ENCODE results near the gene FRMD8.
"Not testable (repeated sequence)": the region's sequence is repeated elsewhere in the genome, so short reads cannot be mapped to it uniquely, and the experiment has no call there.

FRMD8 gene

DNA sequence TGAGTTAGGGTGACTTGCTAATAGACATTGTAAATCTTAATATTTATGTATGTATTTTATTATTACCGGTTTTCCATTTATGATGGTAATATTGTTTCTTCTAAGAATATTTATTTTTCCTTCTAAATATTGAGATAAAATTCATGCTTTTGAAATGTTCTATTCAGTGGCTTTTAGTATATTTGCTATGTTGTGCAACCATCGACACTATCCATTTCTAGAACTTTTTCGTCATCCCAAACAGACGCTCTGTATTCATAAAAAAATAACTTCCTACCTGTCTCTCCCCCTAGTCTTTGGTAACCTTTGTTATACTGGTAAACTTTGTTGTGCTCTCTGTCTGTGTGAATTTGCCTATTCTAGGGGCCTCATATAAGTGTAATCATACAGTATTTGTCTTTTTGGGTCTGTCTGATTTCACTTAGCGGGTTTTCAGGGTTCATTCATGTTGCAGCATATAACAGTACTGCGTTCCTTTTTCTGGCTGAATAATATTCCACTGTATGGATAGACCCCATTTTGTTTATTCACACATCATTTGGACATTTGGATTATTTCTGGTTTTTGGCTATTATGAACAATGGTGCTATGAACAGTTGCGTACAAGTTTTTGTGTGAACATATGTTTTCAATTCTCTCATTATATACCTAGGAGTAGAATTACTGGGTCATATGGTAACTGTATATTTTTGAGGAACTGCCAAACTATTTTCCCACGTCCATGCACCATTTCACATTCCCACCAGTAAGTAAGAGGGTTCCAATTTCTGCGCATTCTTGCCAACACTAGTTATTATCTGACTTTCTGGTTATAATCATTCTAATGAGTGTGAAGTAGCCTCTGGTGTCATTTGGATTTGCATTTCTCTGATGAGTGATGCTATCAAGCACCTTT lies 52.1 kb downstream of the FRMD8 start:
- no peak for DNase-seq

DNA sequence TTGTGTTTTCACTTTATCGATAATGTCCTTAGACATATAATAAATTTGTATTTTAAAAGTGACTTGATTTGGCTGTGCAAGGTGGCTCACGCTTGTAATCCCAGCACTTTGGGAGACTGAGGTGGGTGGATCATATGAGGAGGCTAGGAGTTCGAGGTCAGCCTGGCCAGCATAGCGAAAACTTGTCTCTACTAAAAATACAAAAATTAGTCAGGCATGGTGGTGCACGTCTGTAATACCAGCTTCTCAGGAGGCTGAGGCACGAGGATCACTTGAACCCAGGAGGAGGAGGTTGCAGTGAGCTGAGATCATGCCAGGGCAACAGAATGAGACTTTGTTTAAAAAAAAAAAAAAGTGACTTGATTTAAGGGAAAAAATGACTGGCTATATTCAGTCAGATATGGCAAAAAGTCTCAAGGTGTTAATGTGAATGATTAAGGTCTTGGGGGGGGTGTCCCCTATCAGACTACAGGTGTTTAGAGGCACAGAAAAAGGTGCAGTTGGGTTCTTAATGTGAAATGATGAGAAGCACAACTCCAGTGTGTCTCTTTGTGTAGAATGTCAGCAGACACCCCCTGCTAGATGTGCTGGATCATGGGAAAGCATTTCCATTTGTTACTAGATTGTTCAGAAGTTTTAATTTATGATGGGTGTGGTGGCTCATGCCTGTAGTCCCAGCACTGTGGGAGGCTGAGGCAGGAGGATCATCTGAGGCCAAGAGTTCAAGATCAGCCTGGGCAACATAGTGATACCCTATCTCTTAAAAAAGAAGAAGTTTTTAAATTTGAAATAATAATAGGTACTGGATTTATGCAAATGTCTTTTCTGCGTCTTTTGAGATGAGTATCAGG lies 53.1 kb downstream of the FRMD8 start:
- no peak for DNase-seq

DNA sequence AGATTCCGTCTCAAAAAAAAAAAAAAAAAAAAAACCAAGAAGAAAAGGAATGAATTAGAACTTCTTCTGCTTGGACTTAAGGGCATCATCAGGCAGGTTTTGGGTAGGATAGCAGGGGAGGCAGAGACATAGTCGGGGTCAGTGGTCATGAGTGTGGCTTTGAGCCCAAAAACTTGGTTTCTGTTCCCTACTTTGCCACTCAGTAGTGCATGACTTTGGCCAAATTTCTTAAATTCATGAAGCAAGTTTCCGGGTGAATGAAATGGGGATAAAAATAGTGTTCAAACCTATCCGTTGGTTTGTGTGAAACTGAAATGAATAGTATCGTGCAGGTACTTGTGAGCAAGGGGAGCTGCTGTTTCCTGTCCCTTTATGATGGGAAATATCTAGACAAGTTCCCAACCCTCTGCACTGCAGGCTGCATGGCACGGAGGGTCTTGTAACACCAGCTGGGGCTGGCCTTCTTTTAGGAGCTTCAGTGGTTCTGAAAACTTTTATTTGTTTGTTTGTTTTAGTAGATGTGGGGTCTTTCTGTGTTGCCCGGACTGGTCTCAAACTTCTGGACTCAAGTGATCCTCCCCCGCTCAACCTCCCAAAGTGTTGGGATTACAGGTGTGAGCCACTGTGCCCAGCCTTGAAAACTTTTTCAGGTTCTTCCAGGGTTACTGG lies 54.5 kb downstream of the FRMD8 start:
- peak; percentile 73 for DNase-seq

DNA sequence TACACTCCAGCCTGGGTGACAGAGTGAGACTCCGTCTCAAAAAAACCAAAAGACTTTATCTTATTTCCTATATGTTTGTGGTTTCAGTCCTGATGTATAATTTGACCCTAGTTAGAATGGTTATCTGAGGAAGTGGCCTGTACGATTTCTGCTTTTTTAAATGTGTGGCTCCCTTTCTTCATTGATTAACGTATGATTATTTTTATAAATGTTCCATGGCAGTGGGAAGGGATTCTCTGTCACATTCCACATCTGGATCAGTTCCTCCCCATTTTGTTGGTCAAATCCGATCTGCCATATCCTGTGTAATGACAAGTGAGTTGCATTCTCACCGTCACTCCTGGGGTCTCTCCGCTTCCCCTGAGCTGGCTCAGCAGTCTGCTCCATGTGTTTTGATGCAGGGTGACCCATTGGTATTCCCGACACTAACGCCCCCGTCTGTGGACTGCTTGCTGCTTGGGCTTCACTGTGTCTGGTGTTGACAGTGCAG lies 56.5 kb downstream of the FRMD8 start:
- no peak for DNase-seq

DNA sequence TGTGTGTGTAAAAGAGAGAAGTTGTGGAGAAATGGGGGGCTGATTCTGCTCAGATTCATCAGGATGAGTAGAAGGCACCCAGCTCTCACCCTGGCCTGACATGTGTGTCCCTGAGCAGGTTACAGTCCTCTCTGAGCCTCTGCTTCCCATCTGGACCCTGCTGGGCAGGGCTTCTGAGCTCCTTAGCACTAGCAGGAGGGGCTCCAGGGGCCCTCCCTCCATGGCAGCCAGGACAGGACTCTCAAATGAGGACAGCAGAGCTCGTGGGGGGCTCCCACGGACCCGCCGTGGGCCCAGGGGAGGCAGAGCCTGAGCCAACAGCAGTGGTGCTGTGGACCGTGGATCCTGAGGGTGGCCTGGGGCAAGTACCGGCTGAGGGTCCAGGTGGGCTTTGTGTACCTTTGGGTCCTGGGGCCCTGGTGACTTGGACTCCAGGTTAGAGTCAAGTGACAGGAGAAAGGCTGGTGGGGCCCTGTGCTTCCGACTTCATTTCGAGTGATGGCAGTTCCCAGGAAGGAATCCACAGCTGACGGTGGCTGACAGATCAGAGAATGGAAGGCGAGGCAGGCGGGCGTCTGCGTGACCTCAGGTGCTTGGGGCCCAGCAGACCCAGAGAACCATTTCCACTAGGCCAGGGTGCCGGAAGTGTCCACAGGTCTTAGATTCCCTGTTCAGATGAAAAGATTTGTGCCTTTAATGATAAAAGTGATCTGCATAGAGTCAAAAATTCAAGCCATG lies 58.0 kb downstream of the FRMD8 start:
- DNase-seq, result no peak

DNA sequence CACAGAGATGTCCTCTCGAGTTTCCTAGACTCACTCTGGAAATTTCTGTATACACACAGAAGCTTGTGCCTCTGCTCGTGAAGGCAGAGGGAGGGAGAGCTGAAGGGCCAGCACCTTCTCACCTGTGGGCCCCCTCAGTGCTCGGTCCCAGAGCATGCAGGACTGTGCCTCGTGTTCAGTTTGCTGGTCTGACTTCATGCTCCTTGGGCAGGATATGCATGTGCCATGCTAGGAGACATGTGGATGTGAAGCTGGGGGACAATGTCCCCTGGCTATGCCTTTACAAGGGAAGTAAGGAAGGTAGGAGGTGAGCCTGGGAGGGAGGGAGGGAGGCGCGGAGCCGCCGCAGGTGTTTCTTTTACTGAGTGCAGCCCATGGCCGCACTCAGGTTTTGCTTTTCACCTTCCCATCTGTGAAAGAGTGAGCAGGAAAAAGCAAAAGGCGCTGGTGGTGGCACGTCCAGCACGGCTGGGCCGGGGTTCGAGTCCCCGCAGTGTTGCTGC lies 58.7 kb downstream of the FRMD8 start:
- no peak for DNase-seq

DNA sequence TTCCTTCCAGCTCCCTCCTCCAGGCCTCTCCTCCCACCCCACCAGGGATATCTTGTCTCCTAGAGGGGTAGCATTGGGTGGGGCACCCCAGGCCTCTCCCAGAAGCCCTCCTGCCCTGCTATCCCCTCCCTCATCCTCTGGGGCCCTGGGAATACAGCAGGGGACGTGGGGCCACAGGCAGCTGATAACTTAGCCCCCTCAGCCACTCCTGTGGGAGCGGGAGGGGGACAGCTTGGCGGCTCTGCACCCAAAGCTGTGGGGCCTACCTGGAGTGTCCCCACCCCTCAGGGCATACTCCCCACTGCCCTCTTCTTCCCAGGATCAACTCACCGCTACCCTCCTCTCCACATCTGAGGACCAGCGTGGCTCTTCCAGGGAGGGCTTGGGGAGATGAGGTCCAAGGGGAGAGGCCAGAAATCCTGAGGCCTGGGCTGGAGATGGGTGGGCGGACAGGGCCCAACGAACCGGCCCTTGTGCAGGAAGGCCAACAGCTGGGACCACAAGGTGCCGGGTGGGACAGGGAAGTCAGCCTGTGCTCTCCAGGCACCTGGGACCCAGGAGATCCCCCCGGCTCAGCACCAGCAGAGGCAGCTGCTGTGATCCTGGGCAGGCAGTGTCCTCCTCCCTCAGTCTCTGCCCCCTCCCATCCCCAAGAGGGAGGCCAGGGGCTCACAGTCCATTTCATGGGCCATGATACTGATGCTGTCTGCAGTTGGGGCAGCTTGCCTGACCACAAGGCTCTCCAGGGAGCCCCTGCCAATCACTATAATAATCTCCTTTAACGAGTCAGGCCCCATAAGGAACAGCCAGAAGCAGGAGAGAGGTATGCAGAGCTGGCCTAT lies 59.4 kb downstream of the FRMD8 start:
- peak; percentile 36 for DNase-seq

DNA sequence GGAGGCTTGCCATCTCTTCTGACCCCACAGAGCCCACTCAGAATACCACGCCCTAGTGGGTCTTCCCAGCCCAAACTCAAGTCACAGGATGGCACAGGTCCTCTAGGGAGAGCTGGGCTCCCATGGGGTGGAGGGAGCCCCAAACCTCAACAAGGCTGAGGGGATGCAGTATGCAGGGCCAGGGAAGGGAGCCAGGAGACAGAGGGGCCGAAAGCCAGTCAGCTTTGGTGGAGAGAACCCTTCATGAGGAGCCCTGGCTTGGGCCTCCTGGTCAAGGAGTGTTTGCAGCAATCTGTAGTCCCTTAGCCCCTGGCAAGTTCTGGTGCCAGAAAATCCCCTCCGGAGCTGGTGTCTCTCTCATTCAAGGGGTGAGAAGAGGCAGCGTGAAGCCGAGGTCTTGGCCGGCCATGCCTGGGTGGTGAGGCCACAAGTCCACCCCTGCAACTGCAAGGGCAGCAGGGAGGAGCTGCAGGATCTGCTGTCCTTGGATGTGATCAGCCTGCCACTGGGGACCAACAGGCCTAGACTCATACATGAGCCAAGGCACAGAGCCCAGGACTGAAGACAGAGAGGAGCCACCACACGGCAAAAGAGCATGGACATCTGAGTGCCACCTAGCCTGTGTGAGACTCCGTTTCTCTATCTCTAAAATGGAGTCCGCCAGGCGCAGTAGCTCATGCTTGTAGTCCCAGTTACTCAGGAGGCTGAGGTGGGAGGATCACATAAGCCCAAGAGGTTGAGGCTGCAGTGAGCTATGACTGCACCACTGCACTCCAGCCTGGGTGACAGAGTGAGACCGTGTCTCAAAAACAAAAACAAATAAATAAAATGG lies 60.2 kb downstream of the FRMD8 start:
- DNase-seq, result peak; percentile 44

DNA sequence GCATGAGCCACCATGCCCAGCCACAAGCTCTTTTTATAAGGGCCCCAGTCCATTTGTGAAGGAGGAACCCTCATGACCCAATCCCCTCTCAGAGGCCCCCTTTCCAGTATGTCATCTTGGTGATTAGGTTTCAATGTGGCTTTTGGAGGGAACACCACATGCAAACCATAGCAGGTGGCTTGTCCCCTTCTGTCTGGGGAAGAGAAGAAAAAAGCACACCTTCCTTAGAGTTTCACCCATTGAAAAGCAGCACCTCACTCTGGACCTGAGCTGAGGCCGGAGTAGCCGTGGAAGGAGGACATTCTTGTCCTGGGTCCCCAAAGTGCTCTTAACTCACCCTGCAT lies 61.6 kb downstream of the FRMD8 start:
- DNase-seq, result peak; percentile 42

DNA sequence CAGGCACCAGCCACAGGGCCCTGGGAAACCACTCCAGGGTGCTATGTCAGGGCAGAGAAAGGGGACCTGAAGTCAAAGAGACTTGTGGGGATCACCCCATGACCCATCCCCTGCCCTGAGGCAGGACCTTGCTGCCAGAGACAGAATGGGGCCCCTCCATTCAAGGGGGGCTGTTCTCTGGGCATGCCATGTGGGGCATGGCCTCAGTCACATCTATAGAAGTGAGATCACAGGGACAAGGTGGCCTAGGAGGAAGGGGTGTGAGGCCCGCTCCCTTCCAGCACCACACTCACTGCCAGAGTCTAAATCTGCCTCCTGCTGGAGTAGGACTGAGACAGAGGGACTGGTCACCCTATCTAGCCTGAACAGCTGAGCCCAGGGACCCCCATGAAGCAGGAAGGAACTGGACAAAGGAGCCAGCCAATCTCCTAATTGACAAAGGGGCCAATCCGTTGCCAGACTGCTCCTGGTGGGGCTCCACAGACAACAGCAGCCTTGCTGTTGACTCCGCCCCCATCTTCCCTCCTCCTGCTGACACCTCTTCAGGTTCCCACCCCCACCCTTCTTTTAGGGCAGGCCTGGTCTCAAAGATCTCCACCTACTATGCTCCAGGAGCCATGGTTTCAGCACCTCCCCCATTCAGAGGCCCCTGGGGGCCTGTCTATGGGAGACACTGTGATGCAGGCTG lies 62.1 kb downstream of the FRMD8 start:
- peak; percentile 53 for DNase-seq

DNA sequence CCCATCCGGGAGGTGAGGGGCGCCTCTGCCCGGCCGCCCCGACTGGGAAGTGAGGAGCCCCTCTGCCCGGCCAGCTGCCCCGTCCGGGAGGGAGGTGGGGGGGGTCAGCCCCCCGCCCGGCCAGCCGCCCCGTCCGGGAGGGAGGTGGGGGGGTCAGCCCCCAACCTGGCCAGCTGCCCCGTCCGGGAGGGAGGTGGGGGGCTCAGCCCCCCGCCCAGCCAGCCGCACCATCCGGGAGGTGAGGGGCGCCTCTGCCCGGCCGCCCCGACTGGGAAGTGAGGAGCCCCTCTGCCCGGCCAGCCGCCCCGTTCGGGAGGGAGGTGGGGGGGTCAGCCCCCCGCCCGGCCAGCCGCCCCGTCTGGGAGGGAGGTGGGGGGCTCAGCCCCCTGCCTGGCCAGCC lies 64.9 kb downstream of the FRMD8 start:
- not testable (repeated sequence) for DNase-seq

DNA sequence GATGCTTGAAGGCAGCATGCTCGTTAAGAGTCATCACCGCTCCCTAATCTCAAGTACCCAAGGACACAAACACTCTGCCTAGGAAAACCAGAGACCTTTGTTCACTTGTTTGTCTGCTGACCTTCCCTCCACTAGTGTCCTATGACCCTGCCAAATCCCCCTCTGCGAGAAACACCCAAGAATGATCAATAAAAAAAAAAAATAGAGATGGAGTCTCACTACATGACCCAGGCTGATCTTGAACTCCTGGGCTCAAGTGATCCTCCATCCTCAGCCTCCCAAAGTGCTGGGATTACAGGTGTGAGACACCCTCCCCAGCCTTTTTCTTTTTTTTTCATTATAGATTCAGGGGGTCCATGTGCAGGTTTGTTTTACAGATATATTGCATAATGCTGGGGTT lies 65.8 kb downstream of the FRMD8 start:
- not testable (repeated sequence) for DNase-seq

DNA sequence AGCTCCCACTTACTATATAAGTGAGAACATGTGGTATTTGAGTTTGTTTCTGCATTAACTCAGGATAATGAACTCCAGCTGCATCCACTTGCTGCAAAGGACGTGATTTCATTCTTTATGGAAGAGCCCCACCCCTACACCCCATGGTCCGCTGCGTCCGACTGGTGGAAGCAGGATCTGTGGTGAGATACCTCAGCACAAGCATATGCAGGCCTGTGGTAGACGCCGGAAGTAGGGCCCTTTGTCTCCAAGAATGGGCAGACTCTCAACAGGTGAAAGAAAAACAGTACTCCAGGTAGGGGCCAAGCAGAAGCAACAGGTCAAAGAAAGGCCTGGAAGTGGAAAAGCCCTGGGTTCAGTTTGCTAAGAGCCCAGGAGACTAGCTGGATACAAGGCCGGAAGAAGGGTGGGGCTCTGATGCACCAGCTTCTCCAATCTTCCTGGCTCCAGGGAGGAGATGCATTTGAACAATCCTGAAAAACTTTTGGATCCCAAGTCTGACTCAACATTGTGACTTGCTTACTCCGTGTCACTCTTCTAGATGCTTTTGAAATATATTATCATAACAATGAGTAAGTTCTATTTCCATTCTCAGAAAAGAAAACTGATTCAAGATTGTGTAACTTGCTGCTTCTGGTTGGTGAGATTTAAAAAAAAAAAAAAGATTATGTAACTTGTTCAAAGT lies 66.5 kb downstream of the FRMD8 start:
- DNase-seq, result peak; percentile 90

DNA sequence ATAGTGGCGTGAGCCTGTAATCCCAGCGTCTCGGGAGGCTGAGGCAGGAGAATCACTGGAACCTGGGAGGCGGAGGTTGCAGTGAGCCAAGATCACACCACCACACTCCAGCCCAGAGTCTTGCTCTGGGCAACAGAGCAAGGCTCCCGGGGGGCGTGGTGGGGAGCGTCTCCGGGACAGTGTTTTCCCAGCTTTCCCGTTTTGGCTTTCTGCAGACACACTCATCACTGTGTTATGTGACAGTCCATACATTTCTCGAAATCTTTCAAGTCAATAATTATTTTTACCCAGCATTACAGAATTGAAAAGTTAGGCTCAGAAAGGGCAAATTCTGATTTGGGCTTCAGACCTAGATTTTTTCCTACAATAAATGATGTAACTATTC lies 67.9 kb downstream of the FRMD8 start:
- no peak for DNase-seq

DNA sequence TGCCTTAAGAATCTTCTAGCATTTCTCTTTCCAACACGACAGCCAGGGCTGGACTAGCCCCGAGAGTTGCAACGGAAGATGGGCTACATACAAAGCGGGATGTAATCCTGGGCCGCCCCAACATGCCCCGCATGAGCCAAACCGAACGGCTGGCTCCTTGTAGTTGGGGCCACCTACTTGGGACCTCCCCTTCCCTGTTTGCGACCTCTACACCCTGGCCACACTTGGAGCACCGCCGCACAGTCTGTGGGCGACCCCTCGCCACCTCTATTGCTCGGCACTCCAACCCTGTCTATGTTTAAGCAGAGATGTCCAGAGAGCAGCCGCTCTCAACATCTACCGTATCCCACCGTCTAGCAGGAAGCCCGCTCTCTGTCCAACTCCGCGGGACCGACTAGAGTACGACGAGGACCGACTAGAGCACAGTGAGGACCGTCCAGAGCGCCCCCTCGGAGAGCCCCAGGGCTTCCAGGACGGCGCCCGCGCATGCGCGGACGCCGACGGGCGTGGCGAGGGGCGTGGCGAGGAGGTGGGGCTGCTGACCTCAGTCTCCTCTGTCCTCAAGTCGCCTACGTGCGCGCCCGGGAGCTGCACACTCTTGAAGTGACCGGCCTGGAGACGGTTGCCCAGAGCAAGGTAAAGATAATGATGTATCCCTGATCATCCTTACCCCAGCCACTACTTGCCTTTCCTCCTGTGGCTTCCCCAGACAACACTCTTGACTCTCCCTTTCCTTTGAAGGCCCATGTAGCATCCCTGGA lies 68.4 kb downstream of the FRMD8 start:
- DNase-seq, result peak; percentile 96

DNA sequence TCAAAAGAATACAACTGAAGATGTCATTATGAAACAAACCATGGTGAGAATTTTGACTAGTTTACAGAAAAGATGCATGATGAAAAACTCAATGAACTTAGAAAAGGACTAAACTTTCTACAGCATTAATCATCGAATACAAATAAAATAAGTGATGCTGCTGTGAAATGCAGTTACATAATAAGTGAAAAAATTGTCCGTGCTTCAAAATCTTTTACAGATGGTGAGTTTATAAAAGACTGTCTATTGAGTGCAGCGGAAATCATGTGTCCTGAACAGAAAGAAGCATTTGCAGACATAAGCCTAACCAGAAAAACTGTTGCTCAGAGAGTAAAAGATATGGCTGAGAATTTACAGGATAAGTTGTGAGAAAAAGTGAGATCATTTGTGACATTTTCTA lies 70.0 kb downstream of the FRMD8 start:
- DNase-seq, result no peak

DNA sequence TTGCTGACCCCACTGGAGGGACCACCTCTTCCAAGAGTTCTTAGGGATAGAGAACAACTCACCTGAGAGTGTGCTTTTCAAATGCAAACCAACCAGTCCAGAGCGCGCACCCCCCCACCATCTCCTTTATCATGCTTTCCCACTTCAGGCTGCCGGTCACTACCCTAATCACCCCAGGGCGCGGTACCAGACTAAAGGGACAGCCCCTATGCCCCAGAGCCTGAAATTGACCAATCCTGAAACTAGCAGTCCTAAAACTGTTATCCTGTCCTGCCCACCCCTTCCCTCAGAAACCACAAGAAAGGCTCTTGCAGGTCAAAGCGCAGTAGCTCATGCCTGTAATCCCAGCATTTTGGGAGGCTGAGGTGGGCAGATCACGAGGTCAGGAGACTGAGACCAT lies 73.1 kb downstream of the FRMD8 start:
- no peak for DNase-seq

All from suppressor macrophage treated with lipopolysaccharide for 4 hours (primary cell).